WTC11 (cell line): ENCODE measurements around the gene TSPAN18. TPM values are rescaled to one million over a fixed set of nuclear protein-coding genes. Genes with fewer than 3 reads are reported as not detected.

Source experiments
- ATAC-seq: fragments of 200-7000 bp; cut with Tn5 transposase; 2 replicates; pipeline ENCODE4 v1.10.0; 2021; ENCODE audit warnings: mild to moderate bottlenecking, moderate library complexity
- CTCF ChIA-PET: fragments of 300-600 bp; sonication (Branson Sonifier 250); formaldehyde crosslinking; loops from one replicate; lab custom pipeline; 2021; ENCODE audit warnings: antibody characterized with exemption; lab: Charles Lee
- POLR2A ChIA-PET: fragments of 350-600 bp; sonication (Branson Sonifier 250); formaldehyde crosslinking; loops from one replicate; lab custom pipeline; 2021; ENCODE audit warnings: antibody characterized with exemption; lab: Charles Lee
- DNase-seq: peaks from one replicate; pipeline ENCODE4 v3.0.0; 2021; ENCODE audit warnings: low spot score
- H3K27ac Mint-ChIP-seq: 2 replicates; pipeline ENCODE4 v1.8.0; 2021; ENCODE audit warnings: mixed read lengths
- H3K27me3 Mint-ChIP-seq: 2 replicates; pipeline ENCODE4 v1.8.0; 2021; ENCODE audit warnings: low read depth, mild to moderate bottlenecking, moderate library complexity, mixed read lengths
- H3K36me3 Mint-ChIP-seq: 2 replicates; pipeline ENCODE4 v1.8.0; 2021; ENCODE audit warnings: mixed read lengths
- H3K4me1 Mint-ChIP-seq: 2 replicates; pipeline ENCODE4 v1.8.0; 2022; ENCODE audit warnings: mixed read lengths
- H3K4me3 Mint-ChIP-seq: 2 replicates; pipeline ENCODE4 v1.8.0; 2021; ENCODE audit warnings: mild to moderate bottlenecking, moderate library complexity, mixed read lengths
- H3K9me3 Mint-ChIP-seq: 2 replicates; pipeline ENCODE4 v1.8.0; 2021; ENCODE audit warnings: mixed read lengths
- CBFB ChIP-seq: sonication (generic); formaldehyde crosslinking; IDR thresholded peaks from 2 replicates; pipeline ENCODE4 v1.8.1; 2022; ENCODE audit warnings: mild to moderate bottlenecking, low read depth, missing genetic modification reagents
- GTF2I ChIP-seq: fragments of 250-450 bp; sonication (Bioruptor Pico); conservative IDR thresholded peaks from 2 replicates; pipeline ENCODE4 v1.4.0; 2021; ENCODE audit warnings: mild to moderate bottlenecking
- NR1H2 ChIP-seq: sonication (generic); formaldehyde crosslinking; IDR thresholded peaks from 2 replicates; pipeline ENCODE4 v1.9.0; 2021; ENCODE audit warnings: mild to moderate bottlenecking, moderate library complexity, missing genetic modification reagents
- NR3C1 ChIP-seq: sonication (generic); formaldehyde crosslinking; conservative IDR thresholded peaks from 2 replicates; pipeline ENCODE4 v1.8.1; 2023; ENCODE audit warnings: low read depth, mild to moderate bottlenecking, missing genetic modification reagents
- RORB ChIP-seq: fragments of 250-450 bp; sonication (Bioruptor Pico); IDR thresholded peaks from 2 replicates; pipeline ENCODE4 v1.9.0; 2021; ENCODE audit warnings: mild to moderate bottlenecking
- TCF7 ChIP-seq: sonication (generic); formaldehyde crosslinking; IDR thresholded peaks from 2 replicates; pipeline ENCODE4 v1.8.0; 2022; ENCODE audit warnings: mild to moderate bottlenecking, low read depth, missing genetic modification reagents, moderate library complexity
- TEAD1 ChIP-seq: sonication (generic); formaldehyde crosslinking; IDR thresholded peaks from 2 replicates; pipeline ENCODE4 v1.8.0; 2022; ENCODE audit warnings: mild to moderate bottlenecking, missing genetic modification reagents
- USF1 ChIP-seq: sonication (generic); formaldehyde crosslinking; IDR thresholded peaks from 2 replicates; pipeline ENCODE4 v1.8.0; 2022; ENCODE audit warnings: mild to moderate bottlenecking, missing genetic modification reagents
- USF2 ChIP-seq: sonication (generic); formaldehyde crosslinking; IDR thresholded peaks from 2 replicates; pipeline ENCODE4 v1.8.1; 2023; ENCODE audit warnings: mild to moderate bottlenecking, missing genetic modification reagents, moderate library complexity
- ZNF263 ChIP-seq: sonication (generic); formaldehyde crosslinking; IDR thresholded peaks from 2 replicates; pipeline ENCODE4 v1.8.1; 2022; ENCODE audit warnings: low read depth, mild to moderate bottlenecking, moderate library complexity, missing genetic modification reagents
- ZNF396 ChIP-seq: fragments of 250-450 bp; sonication (Bioruptor Pico); IDR thresholded peaks from 2 replicates; pipeline ENCODE4 v1.8.0; 2021; ENCODE audit warnings: mild to moderate bottlenecking, moderate library complexity, borderline replicate concordance
- ZNF423 ChIP-seq: fragments of 250-450 bp; sonication (Bioruptor Pico); IDR thresholded peaks from 2 replicates; pipeline ENCODE4 v2.1.2; 2022; ENCODE audit warnings: mild to moderate bottlenecking, moderate library complexity
- ZNF425 ChIP-seq: fragments of 250-450 bp; sonication (Bioruptor Pico); conservative IDR thresholded peaks from 2 replicates; pipeline ENCODE4 v1.9.0; 2021; ENCODE audit warnings: mild to moderate bottlenecking
- ZNF512 ChIP-seq: sonication (generic); formaldehyde crosslinking; IDR thresholded peaks from 2 replicates; pipeline ENCODE4 v1.8.1; 2022; ENCODE audit warnings: missing genetic modification reagents, borderline replicate concordance
- total RNA-seq: library from RNA; stranded (reverse); gene quantifications from 3 replicates; pipeline ENCODE4 v1.2.3, GENCODE V29; 2021

Gene TSPAN18
- total RNA-seq, 1 experiment from 2014 or later = 44.7 TPM

GRCh38 chr11:44962464-44962863 lies 235.7 kb downstream of the TSPAN18 start:
- CTCF ChIA-PET = interaction anchor here (0.8 to 4.5 kb wide), 12 partner anchors 11 to 148 kb away, joined by 3 to 36 read pairs (median 4); partner anchors contain the start of gene TP53I11
- peaks cover 66% of the 10 kb centered on the region for H3K4me1 Mint-ChIP-seq
- H3K36me3 Mint-ChIP-seq = no peaks in the 10 kb centered on the region
- POLR2A ChIA-PET = interaction anchor here (0.5 to 0.6 kb wide), 2 partner anchors 127 to 201 kb away, joined by 3 to 5 read pairs; no protein-coding TSS in a partner anchor
- no peak for ATAC-seq
- TF ChIP-seq USF1 (no peak), USF2 (no peak), GTF2I (peak; percentile 77), ZNF425 (no peak), NR3C1 (CRISPR knock-in tag) (no peak), CBFB (no peak)
- TF ChIP-seq, all 79 proteins: peak for 1
- H3K27me3 Mint-ChIP-seq = peaks cover 6% of the 10 kb centered on the region
- no peaks in the 10 kb centered on the region for H3K9me3 Mint-ChIP-seq
- DNase-seq = no peak
- H3K27ac Mint-ChIP-seq = no peak overlapping the region
- no peak overlapping the region for H3K4me3 Mint-ChIP-seq

- ATAC-seq = no peak
- ChIA-PET CTCF (interaction anchor here (0.6 to 4.5 kb wide), 9 partner anchors 14 to 177 kb away, joined by 3 to 36 read pairs (median 4); no protein-coding TSS in a partner anchor), POLR2A (no interaction called here)
- H3K9me3 Mint-ChIP-seq = no peaks in the 10 kb centered on the region
- no peak overlapping the region for H3K4me3 Mint-ChIP-seq
- H3K4me1 Mint-ChIP-seq = peaks cover 62% of the 10 kb centered on the region
- DNase-seq = no peak
- H3K36me3 Mint-ChIP-seq = no peaks in the 10 kb centered on the region
- no peak for TF ChIP-seq NR3C1 (CRISPR knock-in tag)
- TF ChIP-seq ZNF423 (CRISPR knock-in tag) = peak; percentile 0; the same call in 1 of the 2 replicates
- no peaks in the 10 kb centered on the region; the same call in 1 of the 2 replicates for H3K27me3 Mint-ChIP-seq
- H3K27ac Mint-ChIP-seq = no peak overlapping the region
These were observed 236.4 kb downstream of the TSPAN18 start for GRCh38 chr11:44963136-44963535.

- Mint-ChIP-seq H3K36me3 (no peaks in the 10 kb centered on the region), H3K27me3 (no peaks in the 10 kb centered on the region), H3K4me1 (peaks cover 60% of the 10 kb centered on the region), H3K9me3 (no peaks in the 10 kb centered on the region), H3K4me3 (no peak overlapping the region), H3K27ac (peak overlapping the region; percentile 82; the same call in 1 of the 2 replicates)
- DNase-seq (no peak), ATAC-seq (no peak)
- ChIA-PET POLR2A (interaction anchor here (1.0 to 1.1 kb wide), 3 partner anchors 11 to 28 kb away, joined by 3 read pairs; no protein-coding TSS in a partner anchor), CTCF (interaction anchor here (0.6 to 4.5 kb wide), 12 partner anchors 9 to 376 kb away, joined by 3 to 36 read pairs (median 6); no protein-coding TSS in a partner anchor)
- TF ChIP-seq ZNF263 (CRISPR knock-in tag) (peak; percentile 87), TCF7 (CRISPR knock-in tag) (no peak), ZNF396 (no peak), ZNF512 (no peak), TEAD1 (CRISPR knock-in tag) (no peak), RORB (CRISPR knock-in tag) (no peak), NR1H2 (no peak)
These were observed 237.2 kb downstream of the TSPAN18 start for GRCh38 chr11:44963948-44964347.
